Measurements from ENCODE around the gene ZNF626. TPM values are rescaled to one million over a fixed set of nuclear protein-coding genes. Genes with fewer than 3 reads are reported as not detected.
A peak's percentile ranks its signal among the peaks of the same experiment; 100 is the strongest.
"Not testable (repeated sequence)": the region's sequence is repeated elsewhere in the genome, so short reads cannot be mapped to it uniquely, and the experiment has no call there.

ZNF626 gene
- 10 to 100 TPM; 31.1 to 50.7 (median 45.0) TPM for total RNA-seq

- 0 to 3% methylated on average over 23 to 25 of the region's 25 CpGs for WGBS, 2 donors
- H3K4me1 ChIP-seq: peaks cover 24 to 30% of the 10 kb centered on the region in 2 donors
These were observed at the start of gene ZNF626 for GRCh38 chr19:20661150-20661819. Gene ZNF626, minus strand, starts transcription at chr19:20661571. Its CDS starts 125 bp downstream, at chr19:20661446.

GRCh38 chr19:20669263-20669662 lies 7.9 kb upstream of the ZNF626 start:
- 92 to 95% methylated on average over 9 of the region's 9 CpGs for WGBS, 2 donors
- Histone ChIP-seq H3K9me3 (no peaks in the 10 kb centered on the region), H3K27me3 (no peaks in the 10 kb centered on the region), H3K4me3 (replicated peaks in 1 of 3) (no peak overlapping the region), H3K36me3 (no peaks in the 10 kb centered on the region), H3K4me1 (peaks cover 0 to 3% of the 10 kb centered on the region in 2 donors), H3K27ac (no peak overlapping the region)
- intact Hi-C loops (cut with DNase I): no loop called here
- no peak for TF ChIP-seq CTCF (IDR thresholded peaks at IDR 0.05)
- TF ChIP-seq POLR2A (IDR thresholded peaks at IDR 0.05): no peak
- no peak for DNase-seq

More at GRCh38 chr19:20661150-20661819, at the start of gene ZNF626:
- TF ChIP-seq POLR2A (IDR thresholded peaks at IDR 0.05) (peak in 1 of 2 donors; percentile 93), CTCF (IDR thresholded peaks at IDR 0.05) (no peak)
- DNase-seq: peak; percentile 100
- intact Hi-C loops (cut with DNase I): no loop called here
- Histone ChIP-seq H3K4me3 (replicated peaks in 1 of 3) (peak within 1 kb of the TSS; percentile 3 to 83 (median 43)), H3K27ac (peak within 1 kb of the TSS; percentile 73 to 88 (median 79)), H3K9me3 (no peaks in the 10 kb centered on the region), H3K27me3 (no peaks in the 10 kb centered on the region), H3K36me3 (peaks cover 0 to 6% of the 10 kb centered on the region in 2 donors)

GRCh38 chr19:20667281-20667680 lies 5.9 kb upstream of the ZNF626 start:
- 97% methylated on average over 4 of the region's 4 CpGs for WGBS, 2 donors
- H3K4me1 ChIP-seq: peaks cover 3 to 5% of the 10 kb centered on the region in 2 donors

GRCh38 chr19:20664901-20665781 lies 3.8 kb upstream of the ZNF626 start:
- intact Hi-C loops (cut with DNase I): no loop called here
- Histone ChIP-seq H3K27me3 (no peaks in the 10 kb centered on the region), H3K27ac (peak overlapping the region in 2 of 3 donors; percentile 57 to 73), H3K36me3 (no peaks in the 10 kb centered on the region), H3K9me3 (no peaks in the 10 kb centered on the region), H3K4me1 (peaks cover 7 to 8% of the 10 kb centered on the region in 2 donors), H3K4me3 (replicated peaks in 1 of 3) (no peak overlapping the region)
- DNase-seq: peak; percentile 60 to 67
- peak in 1 of 2 donors; percentile 27 for TF ChIP-seq POLR2A (IDR thresholded peaks at IDR 0.05)
- no peak for TF ChIP-seq CTCF (IDR thresholded peaks at IDR 0.05)
- WGBS, 2 donors: 78 to 89% methylated on average over 14 to 15 of the region's 22 CpGs

More at GRCh38 chr19:20667281-20667680, 5.9 kb upstream of the ZNF626 start:
- Histone ChIP-seq H3K27ac (no peak overlapping the region), H3K36me3 (no peaks in the 10 kb centered on the region), H3K27me3 (no peaks in the 10 kb centered on the region), H3K4me3 (replicated peaks in 1 of 3) (no peak overlapping the region), H3K9me3 (no peaks in the 10 kb centered on the region)
- intact Hi-C loops (cut with DNase I): no loop called here
- no peak for TF ChIP-seq POLR2A (IDR thresholded peaks at IDR 0.05)
- DNase-seq: no peak

- peak overlapping the region in 2 of 3 donors; percentile 57 to 73 for H3K27ac ChIP-seq
- DNase-seq; H3K27me3 ChIP-seq; H3K4me3 ChIP-seq (replicated peaks in 1 of 3); H3K36me3 ChIP-seq; intact Hi-C loops (cut with DNase I); H3K9me3 ChIP-seq: not testable (repeated sequence)
- peaks cover 12 to 13% of the 10 kb centered on the region in 2 donors for H3K4me1 ChIP-seq
- 41 to 44% methylated on average over 10 of the region's 10 CpGs for WGBS, 2 donors
These were observed 3.1 kb upstream of the ZNF626 start for GRCh38 chr19:20664475-20664874.
